HEK293 (cell line): Measurements from ENCODE around the gene PPP1R9B.

Experiments used
- GLI4 ChIP-seq: fragments of 450-650 bp; formaldehyde crosslinking; IDR thresholded peaks from 2 replicates; pipeline ENCODE4 v1.5.1; 2016; ENCODE audit warnings: missing biosample characterization, missing genetic modification characterization
- OVOL3 ChIP-seq: fragments of 450-650 bp; formaldehyde crosslinking; IDR thresholded peaks from 2 replicates; pipeline ENCODE4 v1.5.1; 2016; ENCODE audit warnings: missing biosample characterization, missing genetic modification characterization
- REPIN1 ChIP-seq: fragments of 450-650 bp; formaldehyde crosslinking; IDR thresholded peaks from 2 replicates; pipeline ENCODE4 v1.5.1; 2017; ENCODE audit warnings: missing biosample characterization, missing genetic modification characterization, low read depth
- SALL2 ChIP-seq: fragments of 450-650 bp; formaldehyde crosslinking; IDR thresholded peaks from 2 replicates; pipeline ENCODE4 v1.5.0; 2017; ENCODE audit warnings: missing biosample characterization, mild to moderate bottlenecking, missing genetic modification characterization, borderline replicate concordance
- SP2 ChIP-seq: fragments of 450-650 bp; formaldehyde crosslinking; IDR thresholded peaks from 2 replicates; pipeline ENCODE4 v1.5.1; 2016; ENCODE audit warnings: missing biosample characterization, missing genetic modification characterization
- ZBTB21 ChIP-seq: fragments of 450-650 bp; formaldehyde crosslinking; IDR thresholded peaks from 2 replicates; pipeline ENCODE4 v1.5.1; 2017; ENCODE audit warnings: missing biosample characterization, missing genetic modification characterization
- ZIC2 ChIP-seq: fragments of 450-650 bp; formaldehyde crosslinking; IDR thresholded peaks from 2 replicates; pipeline ENCODE4 v1.5.1; 2016; ENCODE audit warnings: missing biosample characterization, missing genetic modification characterization
- ZNF221 ChIP-seq: fragments of 450-650 bp; formaldehyde crosslinking; IDR thresholded peaks from 2 replicates; pipeline ENCODE4 v1.5.1; 2017; ENCODE audit warnings: missing biosample characterization, missing genetic modification characterization, borderline replicate concordance
- ZNF292 ChIP-seq: fragments of 450-650 bp; formaldehyde crosslinking; IDR thresholded peaks from 2 replicates; pipeline ENCODE4 v1.5.1; 2016; ENCODE audit warnings: low read depth, missing biosample characterization, missing genetic modification characterization, borderline replicate concordance
- ZNF311 ChIP-seq: fragments of 450-650 bp; formaldehyde crosslinking; IDR thresholded peaks from 2 replicates; pipeline ENCODE4 v1.5.1; 2017; ENCODE audit warnings: missing biosample characterization, missing genetic modification characterization, borderline replicate concordance
- ZNF416 ChIP-seq: fragments of 450-650 bp; formaldehyde crosslinking; IDR thresholded peaks from 2 replicates; pipeline ENCODE4 v1.5.1; 2016; ENCODE audit warnings: missing biosample characterization, missing genetic modification characterization
- ZNF426 ChIP-seq: fragments of 450-650 bp; formaldehyde crosslinking; IDR thresholded peaks from 2 replicates; pipeline ENCODE4 v1.5.1; 2017; ENCODE audit warnings: missing biosample characterization, missing genetic modification characterization, mild to moderate bottlenecking, inconsistent platforms, moderate library complexity
- ZNF521 ChIP-seq: fragments of 450-650 bp; formaldehyde crosslinking; IDR thresholded peaks from 2 replicates; pipeline ENCODE4 v1.5.1; 2017; ENCODE audit warnings: missing biosample characterization, mild to moderate bottlenecking, missing genetic modification characterization
- ZNF548 ChIP-seq: fragments of 450-650 bp; formaldehyde crosslinking; IDR thresholded peaks from 2 replicates; pipeline ENCODE4 v1.5.1; 2016; ENCODE audit warnings: missing biosample characterization, missing genetic modification characterization
- ZNF596 ChIP-seq: fragments of 450-650 bp; IDR thresholded peaks from 2 replicates; pipeline ENCODE4 v1.5.0; 2018; ENCODE audit warnings: missing biosample characterization, mild to moderate bottlenecking, missing genetic modification characterization, moderate library complexity
- ZNF623 ChIP-seq: fragments of 450-650 bp; formaldehyde crosslinking; IDR thresholded peaks from 2 replicates; pipeline ENCODE4 v1.5.1; 2016; ENCODE audit warnings: missing biosample characterization, missing genetic modification characterization
- ZNF660 ChIP-seq: fragments of 450-650 bp; IDR thresholded peaks from 2 replicates; pipeline ENCODE4 v1.5.1; 2018; ENCODE audit warnings: missing biosample characterization, mild to moderate bottlenecking, missing genetic modification characterization
- ZNF664 ChIP-seq: fragments of 450-650 bp; formaldehyde crosslinking; IDR thresholded peaks from 2 replicates; pipeline ENCODE4 v1.5.1; 2016; ENCODE audit warnings: missing biosample characterization, missing genetic modification characterization
- ZNF830 ChIP-seq: fragments of 450-650 bp; IDR thresholded peaks from 2 replicates; pipeline ENCODE4 v1.5.0; 2018; ENCODE audit warnings: missing biosample characterization, missing genetic modification characterization, low read depth, mild to moderate bottlenecking, moderate library complexity
- ZSCAN16 ChIP-seq: fragments of 450-650 bp; formaldehyde crosslinking; IDR thresholded peaks from 2 replicates; pipeline ENCODE4 v1.5.1; 2016; ENCODE audit warnings: missing biosample characterization, missing genetic modification characterization
- TF ChIP-seq, protein P1 (sequence below): fragments of 450-650 bp; formaldehyde crosslinking; IDR thresholded peaks from 2 replicates; pipeline ENCODE4 v1.5.1; 2016; ENCODE audit warnings: missing biosample characterization, missing genetic modification characterization
- TF ChIP-seq, protein P2 (sequence below): fragments of 450-650 bp; formaldehyde crosslinking; IDR thresholded peaks from 2 replicates; pipeline ENCODE4 v1.5.1; 2016; ENCODE audit warnings: missing biosample characterization, missing genetic modification characterization
- TF ChIP-seq, protein P3 (sequence below): fragments of 450-650 bp; formaldehyde crosslinking; conservative IDR thresholded peaks from 2 replicates; pipeline ENCODE4 v1.5.1; 2016; ENCODE audit warnings: low read depth, missing biosample characterization, missing genetic modification characterization
- TF ChIP-seq, protein P4 (sequence below): fragments of 450-650 bp; formaldehyde crosslinking; IDR thresholded peaks from 2 replicates; pipeline ENCODE4 v1.5.1; 2017; ENCODE audit warnings: missing biosample characterization, missing genetic modification characterization
- TF ChIP-seq, protein P5 (sequence below): fragments of 450-650 bp; formaldehyde crosslinking; optimal IDR thresholded peaks from 2 replicates; pipeline ENCODE3; 2016; ENCODE audit warnings: missing biosample characterization, mild to moderate bottlenecking, missing genetic modification characterization
- TF ChIP-seq, protein P6 (sequence below): fragments of 450-650 bp; IDR thresholded peaks from 2 replicates; pipeline ENCODE4 v1.5.1; 2018; ENCODE audit warnings: missing biosample characterization, mild to moderate bottlenecking, missing genetic modification characterization

PPP1R9B gene

DNA sequence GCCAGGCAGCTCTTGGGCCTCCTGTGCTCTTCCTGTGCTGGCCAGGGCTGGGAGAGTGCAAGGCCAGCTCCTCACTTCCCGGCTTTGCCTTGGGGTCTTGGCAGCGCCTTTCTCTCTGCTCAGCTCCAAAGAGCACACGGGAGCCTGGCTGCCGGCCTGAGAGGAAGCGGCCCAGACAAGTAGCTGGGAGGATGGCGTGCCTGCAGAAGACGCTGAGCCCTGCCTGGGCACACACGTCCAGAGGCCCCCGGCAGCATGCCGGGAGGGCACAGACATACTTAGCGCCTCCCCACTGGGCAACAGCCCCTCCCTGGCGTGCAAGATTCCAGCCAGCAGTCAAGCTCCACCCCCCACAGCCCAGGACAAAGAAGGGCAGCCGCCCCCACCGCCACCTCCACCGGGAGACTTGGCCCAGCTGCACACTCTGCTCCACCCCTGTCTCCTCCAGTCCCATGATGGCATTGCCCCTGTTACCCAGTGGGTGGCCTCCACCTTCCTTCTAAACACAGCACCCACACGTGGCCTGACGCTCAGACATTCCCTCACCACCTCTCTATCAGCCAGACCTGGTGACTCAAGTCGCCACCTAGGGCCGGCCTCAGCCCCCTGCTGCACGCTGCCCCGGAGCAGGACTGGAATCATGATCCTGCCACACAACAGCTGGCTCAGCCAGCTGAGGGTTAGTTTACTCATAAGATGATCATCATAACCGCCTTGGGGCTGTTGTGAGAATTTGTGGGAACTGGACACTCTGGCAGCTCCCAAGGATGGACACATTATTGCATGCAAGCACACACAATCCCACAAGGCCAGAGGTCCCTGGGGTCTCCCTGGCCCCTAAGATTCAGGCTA, 27.7 kb upstream of the PPP1R9B start (continued):
- no peak for TF ChIP-seq ZNF548 (tag by site-specific recombination)
- TF ChIP-seq, protein P1, sequence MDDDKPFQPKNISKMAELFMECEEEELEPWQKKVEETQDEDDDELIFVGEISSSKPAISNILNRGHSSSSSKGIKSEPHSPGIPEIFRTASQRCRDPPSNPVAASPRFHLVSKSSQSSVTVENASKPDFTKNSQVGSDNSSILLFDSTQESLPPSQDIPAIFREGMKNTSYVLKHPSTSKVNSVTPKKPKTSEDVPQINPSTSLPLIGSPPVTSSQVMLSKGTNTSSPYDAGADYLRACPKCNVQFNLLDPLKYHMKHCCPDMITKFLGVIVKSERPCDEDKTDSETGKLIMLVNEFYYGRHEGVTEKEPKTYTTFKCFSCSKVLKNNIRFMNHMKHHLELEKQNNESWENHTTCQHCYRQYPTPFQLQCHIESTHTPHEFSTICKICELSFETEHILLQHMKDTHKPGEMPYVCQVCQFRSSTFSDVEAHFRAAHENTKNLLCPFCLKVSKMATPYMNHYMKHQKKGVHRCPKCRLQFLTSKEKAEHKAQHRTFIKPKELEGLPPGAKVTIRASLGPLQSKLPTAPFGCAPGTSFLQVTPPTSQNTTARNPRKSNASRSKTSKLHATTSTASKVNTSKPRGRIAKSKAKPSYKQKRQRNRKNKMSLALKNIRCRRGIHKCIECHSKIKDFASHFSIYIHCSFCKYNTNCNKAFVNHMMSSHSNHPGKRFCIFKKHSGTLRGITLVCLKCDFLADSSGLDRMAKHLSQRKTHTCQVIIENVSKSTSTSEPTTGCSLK: no peak
- no peak for TF ChIP-seq ZNF596 (tag by site-specific recombination)
- no peak for TF ChIP-seq ZNF292 (tag by site-specific recombination)
- no peak for TF ChIP-seq SALL2 (tag by site-specific recombination)
- TF ChIP-seq ZNF521 (tag by site-specific recombination): no peak
- TF ChIP-seq, protein P2, sequence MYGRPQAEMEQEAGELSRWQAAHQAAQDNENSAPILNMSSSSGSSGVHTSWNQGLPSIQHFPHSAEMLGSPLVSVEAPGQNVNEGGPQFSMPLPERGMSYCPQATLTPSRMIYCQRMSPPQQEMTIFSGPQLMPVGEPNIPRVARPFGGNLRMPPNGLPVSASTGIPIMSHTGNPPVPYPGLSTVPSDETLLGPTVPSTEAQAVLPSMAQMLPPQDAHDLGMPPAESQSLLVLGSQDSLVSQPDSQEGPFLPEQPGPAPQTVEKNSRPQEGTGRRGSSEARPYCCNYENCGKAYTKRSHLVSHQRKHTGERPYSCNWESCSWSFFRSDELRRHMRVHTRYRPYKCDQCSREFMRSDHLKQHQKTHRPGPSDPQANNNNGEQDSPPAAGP: peak; percentile 95
- TF ChIP-seq OVOL3 (tag by site-specific recombination): no peak
- TF ChIP-seq ZSCAN16 (tag by site-specific recombination): no peak
- TF ChIP-seq ZNF664 (tag by site-specific recombination): no peak
- 0 out of 2 replicates have a peak, but pooled peaks have one; percentile 38 for TF ChIP-seq ZNF660 (tag by site-specific recombination)
- TF ChIP-seq, protein P3, sequence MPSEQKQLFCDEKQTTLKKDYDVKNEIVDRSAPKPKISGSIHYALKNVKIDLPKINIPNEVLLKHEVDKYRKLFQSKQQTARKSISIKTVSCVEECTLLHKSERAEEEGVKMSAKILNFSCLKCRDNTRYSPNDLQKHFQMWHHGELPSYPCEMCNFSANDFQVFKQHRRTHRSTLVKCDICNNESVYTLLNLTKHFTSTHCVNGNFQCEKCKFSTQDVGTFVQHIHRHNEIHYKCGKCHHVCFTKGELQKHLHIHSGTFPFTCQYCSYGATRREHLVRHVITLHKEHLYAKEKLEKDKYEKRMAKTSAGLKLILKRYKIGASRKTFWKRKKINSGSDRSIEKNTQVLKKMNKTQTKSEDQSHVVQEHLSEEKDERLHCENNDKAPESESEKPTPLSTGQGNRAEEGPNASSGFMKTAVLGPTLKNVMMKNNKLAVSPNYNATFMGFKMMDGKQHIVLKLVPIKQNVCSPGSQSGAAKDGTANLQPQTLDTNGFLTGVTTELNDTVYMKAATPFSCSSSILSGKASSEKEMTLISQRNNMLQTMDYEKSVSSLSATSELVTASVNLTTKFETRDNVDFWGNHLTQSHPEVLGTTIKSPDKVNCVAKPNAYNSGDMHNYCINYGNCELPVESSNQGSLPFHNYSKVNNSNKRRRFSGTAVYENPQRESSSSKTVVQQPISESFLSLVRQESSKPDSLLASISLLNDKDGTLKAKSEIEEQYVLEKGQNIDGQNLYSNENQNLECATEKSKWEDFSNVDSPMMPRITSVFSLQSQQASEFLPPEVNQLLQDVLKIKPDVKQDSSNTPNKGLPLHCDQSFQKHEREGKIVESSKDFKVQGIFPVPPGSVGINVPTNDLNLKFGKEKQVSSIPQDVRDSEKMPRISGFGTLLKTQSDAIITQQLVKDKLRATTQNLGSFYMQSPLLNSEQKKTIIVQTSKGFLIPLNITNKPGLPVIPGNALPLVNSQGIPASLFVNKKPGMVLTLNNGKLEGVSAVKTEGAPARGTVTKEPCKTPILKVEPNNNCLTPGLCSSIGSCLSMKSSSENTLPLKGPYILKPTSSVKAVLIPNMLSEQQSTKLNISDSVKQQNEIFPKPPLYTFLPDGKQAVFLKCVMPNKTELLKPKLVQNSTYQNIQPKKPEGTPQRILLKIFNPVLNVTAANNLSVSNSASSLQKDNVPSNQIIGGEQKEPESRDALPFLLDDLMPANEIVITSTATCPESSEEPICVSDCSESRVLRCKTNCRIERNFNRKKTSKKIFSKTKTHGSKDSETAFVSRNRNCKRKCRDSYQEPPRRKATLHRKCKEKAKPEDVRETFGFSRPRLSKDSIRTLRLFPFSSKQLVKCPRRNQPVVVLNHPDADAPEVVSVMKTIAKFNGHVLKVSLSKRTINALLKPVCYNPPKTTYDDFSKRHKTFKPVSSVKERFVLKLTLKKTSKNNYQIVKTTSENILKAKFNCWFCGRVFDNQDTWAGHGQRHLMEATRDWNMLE (tag by site-specific recombination): no peak
- peak; percentile 82 for TF ChIP-seq ZNF623 (tag by site-specific recombination)
- no peak for TF ChIP-seq ZNF830
- TF ChIP-seq, protein P4, sequence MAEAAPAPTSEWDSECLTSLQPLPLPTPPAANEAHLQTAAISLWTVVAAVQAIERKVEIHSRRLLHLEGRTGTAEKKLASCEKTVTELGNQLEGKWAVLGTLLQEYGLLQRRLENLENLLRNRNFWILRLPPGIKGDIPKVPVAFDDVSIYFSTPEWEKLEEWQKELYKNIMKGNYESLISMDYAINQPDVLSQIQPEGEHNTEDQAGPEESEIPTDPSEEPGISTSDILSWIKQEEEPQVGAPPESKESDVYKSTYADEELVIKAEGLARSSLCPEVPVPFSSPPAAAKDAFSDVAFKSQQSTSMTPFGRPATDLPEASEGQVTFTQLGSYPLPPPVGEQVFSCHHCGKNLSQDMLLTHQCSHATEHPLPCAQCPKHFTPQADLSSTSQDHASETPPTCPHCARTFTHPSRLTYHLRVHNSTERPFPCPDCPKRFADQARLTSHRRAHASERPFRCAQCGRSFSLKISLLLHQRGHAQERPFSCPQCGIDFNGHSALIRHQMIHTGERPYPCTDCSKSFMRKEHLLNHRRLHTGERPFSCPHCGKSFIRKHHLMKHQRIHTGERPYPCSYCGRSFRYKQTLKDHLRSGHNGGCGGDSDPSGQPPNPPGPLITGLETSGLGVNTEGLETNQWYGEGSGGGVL (tag by site-specific recombination): peak; percentile 90
- TF ChIP-seq REPIN1 (tag by site-specific recombination): no peak
- TF ChIP-seq ZBTB21 (tag by site-specific recombination): 0 out of 2 replicates have a peak, but pooled peaks have one; percentile 1
- TF ChIP-seq, protein P5, sequence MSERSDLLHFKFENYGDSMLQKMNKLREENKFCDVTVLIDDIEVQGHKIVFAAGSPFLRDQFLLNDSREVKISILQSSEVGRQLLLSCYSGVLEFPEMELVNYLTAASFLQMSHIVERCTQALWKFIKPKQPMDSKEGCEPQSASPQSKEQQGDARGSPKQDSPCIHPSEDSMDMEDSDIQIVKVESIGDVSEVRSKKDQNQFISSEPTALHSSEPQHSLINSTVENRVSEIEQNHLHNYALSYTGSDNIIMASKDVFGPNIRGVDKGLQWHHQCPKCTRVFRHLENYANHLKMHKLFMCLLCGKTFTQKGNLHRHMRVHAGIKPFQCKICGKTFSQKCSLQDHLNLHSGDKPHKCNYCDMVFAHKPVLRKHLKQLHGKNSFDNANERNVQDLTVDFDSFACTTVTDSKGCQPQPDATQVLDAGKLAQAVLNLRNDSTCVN (tag by site-specific recombination): no peak
- TF ChIP-seq SP2: peak; percentile 76
- peak; percentile 100 for TF ChIP-seq ZIC2
- no peak for TF ChIP-seq ZNF426 (tag by site-specific recombination)
- TF ChIP-seq GLI4 (tag by site-specific recombination): no peak
- no peak for TF ChIP-seq ZNF221
- TF ChIP-seq, protein P6, sequence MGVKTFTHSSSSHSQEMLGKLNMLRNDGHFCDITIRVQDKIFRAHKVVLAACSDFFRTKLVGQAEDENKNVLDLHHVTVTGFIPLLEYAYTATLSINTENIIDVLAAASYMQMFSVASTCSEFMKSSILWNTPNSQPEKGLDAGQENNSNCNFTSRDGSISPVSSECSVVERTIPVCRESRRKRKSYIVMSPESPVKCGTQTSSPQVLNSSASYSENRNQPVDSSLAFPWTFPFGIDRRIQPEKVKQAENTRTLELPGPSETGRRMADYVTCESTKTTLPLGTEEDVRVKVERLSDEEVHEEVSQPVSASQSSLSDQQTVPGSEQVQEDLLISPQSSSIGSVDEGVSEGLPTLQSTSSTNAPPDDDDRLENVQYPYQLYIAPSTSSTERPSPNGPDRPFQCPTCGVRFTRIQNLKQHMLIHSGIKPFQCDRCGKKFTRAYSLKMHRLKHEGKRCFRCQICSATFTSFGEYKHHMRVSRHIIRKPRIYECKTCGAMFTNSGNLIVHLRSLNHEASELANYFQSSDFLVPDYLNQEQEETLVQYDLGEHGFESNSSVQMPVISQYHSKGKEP: no peak
- TF ChIP-seq ZNF311 (tag by site-specific recombination): no peak
- no peak for TF ChIP-seq ZNF416
